Heart right ventricle (tissue), 16 donors: Measurements from ENCODE around the gene AKAP17A. TPM values are rescaled to one million over a fixed set of nuclear protein-coding genes. Genes with fewer than 3 reads are reported as not detected.
A peak's percentile ranks its signal among the peaks of the same experiment; 100 is the strongest.

Experiments used
- ATAC-seq, 8 donors: fragments of 200-7000 bp; cut with Tn5 transposase; one replicate each; pipeline ENCODE4 v1.9.1; 2020; ENCODE audit warnings: mild to moderate bottlenecking in 8 of 8, moderate library complexity in 8 of 8, moderate number of reproducible peaks in 1 of 8
- DNase-seq, 2 donors: peaks; one replicate each; pipeline ENCODE4 v3.0.0-alpha.2; 2020
- H3K27ac ChIP-seq, 10 donors: fragments of 200-600 bp; sonication (generic) in 2 of 10; one replicate each; pipeline versions ENCODE4 v1.5.0 to v1.8.0; 2020 to 2022; ENCODE audit warnings: mild to moderate bottlenecking in 3 of 10
- H3K27me3 ChIP-seq, 7 donors: fragments of 200-600 bp; one replicate each; pipeline ENCODE4 v1.8.0; 2021 to 2022; ENCODE audit warnings: mild to moderate bottlenecking in 2 of 7
- H3K36me3 ChIP-seq, 9 donors: fragments of 200-600 bp; sonication (generic) in 1 of 9; one replicate each; pipeline versions ENCODE4 v1.5.0 to v1.8.0; 2020 to 2022; ENCODE audit warnings: mild to moderate bottlenecking in 2 of 9
- H3K4me1 ChIP-seq, 9 donors: fragments of 200-600 bp; sonication (generic) in 1 of 9; one replicate each; pipeline versions ENCODE4 v1.5.0 to v1.8.0; 2020 to 2022; ENCODE audit warnings: mild to moderate bottlenecking in 4 of 9
- H3K4me3 ChIP-seq, 10 donors: fragments of 200-600 bp; sonication (generic) in 2 of 10; one replicate each; pipeline versions ENCODE4 v1.5.0 to v1.8.0; 2020 to 2022; ENCODE audit warnings: mild to moderate bottlenecking in 7 of 10, moderate library complexity in 2 of 10
- H3K9me3 ChIP-seq, 11 donors: fragments of 200-600 bp in 10 of 11; sonication (generic) in 2 of 11; one replicate each; pipeline versions ENCODE4 v1.5.0 to v1.8.0; 2013 to 2022; ENCODE audit warnings: mild to moderate bottlenecking in 2 of 11, control low read depth in 1 of 11, moderate library complexity in 1 of 11
- WGBS, 2 donors: extraction: QIAGEN DNeasy Blood & Tissue Kit; methylation state at CpG; one replicate each; pipeline ENCODE4 v1.1.7; 2013; ENCODE audit warnings: inconsistent platforms in 1 of 2; 5-methylcytosine and 5-hydroxymethylcytosine counted together
- intact Hi-C, 10 donors: fragments of 100-400 bp; cut with DNase I; formaldehyde crosslinking; loops; one replicate each; pipeline versions ENCODE4 v1.11.1 to v1.14.2; 2022
- polyA plus RNA-seq, 2 donors: library from polyadenylated mRNA; stranded (reverse); fragments of 200-250 nt; gene quantifications; one replicate each; pipeline ENCODE4 v1.2.3, GENCODE V29; 2013
- total RNA-seq, 10 donors: library from RNA; stranded (reverse); fragmentation: NEBNext Ultra II Directional in 3 of 10; extraction: Animal tissue kit (Norgen Biotek cat#: 25700) in 3 of 10; gene quantifications; one replicate each; pipeline versions ENCODE4 v1.2.1 to v1.2.4, GENCODE V29; 2021 to 2023
- TF ChIP-seq, protein P1 (sequence below), 9 donors: fragments of 200-600 bp; sonication (generic) in 2 of 9; IDR thresholded peaks; one replicate each; pipeline versions ENCODE4 v1.5.0 to v1.8.0; 2021 to 2022; ENCODE audit warnings: antibody characterized with exemption in 9 of 9, mild to moderate bottlenecking in 5 of 9, moderate library complexity in 1 of 9
- donor health status: Arrhythmogenic right ventricular cardiomyopathy.
- donor health status: ischemic (EF 13 %, LVEDD 7.1; RV severe dilation, severe dysfunction).
- donor health status: healthy with polysubstance abuse.
- donor health status: DM: no; HTN: yes; CAD: no.
- donor health status: DM: no; HTN: no; CAD: no.
- donor health status: ischemic (EF 25% LVEDD 6.9; RV normal size, moderate dysfunction).
- donor health status: ischemic (EF 25% LVEDD 5.7; RV mildly dilated, moderate dysfunction).
- donor health status: healthy.
- donor health status: DM: yes; HTN: yes; CAD: no.
- donor health status: Ischemic cardiomyopathy.
- donor health status: ischemic (EF 35%, LVEDD 5.7; RV mildly dilated, moderate dysfunction).
- donor health status: nonischemic (EF 11% LVEDD 7.7; RV severe dilation, severe dysfunction).
- donor health status: DM: yes; HTN: yes; CAD: no.
- donor health status: PGD.
- donor health status: ischemic (EF 29% LVEDD 5.4; RV normal size, mild dysfunction).
- donor health status: nonischemic (EF 23%, LVEDD 6.1; RV moderate dilation, normal function).

The AKAP17A gene
- total and polyA plus RNA-seq, 12 donors, result 12.2 to 35.6 (median 16.8) TPM

DNA sequence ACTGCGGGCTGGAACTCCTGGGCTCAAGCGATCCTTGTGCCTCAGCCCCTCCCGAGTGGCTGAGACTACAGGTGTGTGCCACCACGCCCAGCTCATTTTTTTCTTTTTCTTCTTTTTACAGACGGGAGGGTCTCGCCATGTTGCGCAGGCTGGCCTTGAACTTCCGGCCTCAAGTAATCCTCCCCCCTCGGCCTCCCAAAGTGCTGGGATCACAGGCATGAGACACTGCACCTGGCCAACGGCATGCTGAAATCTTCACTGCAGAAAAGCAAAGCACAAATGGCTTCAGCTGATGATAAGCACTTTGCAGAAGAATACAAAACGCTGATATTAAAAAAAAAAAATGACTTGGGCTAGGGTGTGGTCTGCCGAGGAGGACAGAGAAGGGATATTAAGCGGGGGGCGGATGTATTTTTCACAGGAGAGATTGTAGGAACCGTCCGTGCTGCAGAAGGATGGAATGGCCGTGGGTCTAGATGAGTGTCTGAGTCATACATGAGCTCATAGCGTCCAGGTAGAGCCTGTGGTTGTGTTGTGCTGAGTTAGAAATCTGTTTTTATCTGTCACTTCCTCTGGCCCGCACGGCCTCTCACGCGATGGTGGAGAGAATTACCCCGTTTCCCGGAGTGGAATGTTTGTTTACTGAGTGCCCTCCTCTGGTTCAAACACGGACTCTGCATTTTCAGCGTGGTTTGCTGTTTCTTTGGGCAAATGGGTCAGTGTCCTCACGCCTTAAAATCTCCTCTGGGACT is 8.5 kb upstream of the AKAP17A start:
- ATAC-seq, result peak in 1 of 8 donors; percentile 71
- no peak for DNase-seq
- Histone ChIP-seq H3K4me1 (peaks cover 0 to 4% (median 0%) of the 10 kb centered on the region in 9 donors), H3K27ac (no peak overlapping the region), H3K27me3 (peaks cover 0 to 3% (median 0%) of the 10 kb centered on the region in 7 donors), H3K9me3 (no peaks in the 10 kb centered on the region), H3K4me3 (no peak overlapping the region), H3K36me3 (no peaks in the 10 kb centered on the region)
- intact Hi-C loops, result loop anchor here in 2 of 10 donors (2.0 to 5.0 kb wide), 2 partner anchors 126 to 128 kb away; no protein-coding TSS in a partner anchor
- WGBS, 2 donors, result 44 to 63% methylated on average over 26 to 27 of the region's 27 CpGs
- TF ChIP-seq, protein P1, sequence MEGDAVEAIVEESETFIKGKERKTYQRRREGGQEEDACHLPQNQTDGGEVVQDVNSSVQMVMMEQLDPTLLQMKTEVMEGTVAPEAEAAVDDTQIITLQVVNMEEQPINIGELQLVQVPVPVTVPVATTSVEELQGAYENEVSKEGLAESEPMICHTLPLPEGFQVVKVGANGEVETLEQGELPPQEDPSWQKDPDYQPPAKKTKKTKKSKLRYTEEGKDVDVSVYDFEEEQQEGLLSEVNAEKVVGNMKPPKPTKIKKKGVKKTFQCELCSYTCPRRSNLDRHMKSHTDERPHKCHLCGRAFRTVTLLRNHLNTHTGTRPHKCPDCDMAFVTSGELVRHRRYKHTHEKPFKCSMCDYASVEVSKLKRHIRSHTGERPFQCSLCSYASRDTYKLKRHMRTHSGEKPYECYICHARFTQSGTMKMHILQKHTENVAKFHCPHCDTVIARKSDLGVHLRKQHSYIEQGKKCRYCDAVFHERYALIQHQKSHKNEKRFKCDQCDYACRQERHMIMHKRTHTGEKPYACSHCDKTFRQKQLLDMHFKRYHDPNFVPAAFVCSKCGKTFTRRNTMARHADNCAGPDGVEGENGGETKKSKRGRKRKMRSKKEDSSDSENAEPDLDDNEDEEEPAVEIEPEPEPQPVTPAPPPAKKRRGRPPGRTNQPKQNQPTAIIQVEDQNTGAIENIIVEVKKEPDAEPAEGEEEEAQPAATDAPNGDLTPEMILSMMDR (IDR thresholded peaks at IDR 0.05), result no peak

DNA sequence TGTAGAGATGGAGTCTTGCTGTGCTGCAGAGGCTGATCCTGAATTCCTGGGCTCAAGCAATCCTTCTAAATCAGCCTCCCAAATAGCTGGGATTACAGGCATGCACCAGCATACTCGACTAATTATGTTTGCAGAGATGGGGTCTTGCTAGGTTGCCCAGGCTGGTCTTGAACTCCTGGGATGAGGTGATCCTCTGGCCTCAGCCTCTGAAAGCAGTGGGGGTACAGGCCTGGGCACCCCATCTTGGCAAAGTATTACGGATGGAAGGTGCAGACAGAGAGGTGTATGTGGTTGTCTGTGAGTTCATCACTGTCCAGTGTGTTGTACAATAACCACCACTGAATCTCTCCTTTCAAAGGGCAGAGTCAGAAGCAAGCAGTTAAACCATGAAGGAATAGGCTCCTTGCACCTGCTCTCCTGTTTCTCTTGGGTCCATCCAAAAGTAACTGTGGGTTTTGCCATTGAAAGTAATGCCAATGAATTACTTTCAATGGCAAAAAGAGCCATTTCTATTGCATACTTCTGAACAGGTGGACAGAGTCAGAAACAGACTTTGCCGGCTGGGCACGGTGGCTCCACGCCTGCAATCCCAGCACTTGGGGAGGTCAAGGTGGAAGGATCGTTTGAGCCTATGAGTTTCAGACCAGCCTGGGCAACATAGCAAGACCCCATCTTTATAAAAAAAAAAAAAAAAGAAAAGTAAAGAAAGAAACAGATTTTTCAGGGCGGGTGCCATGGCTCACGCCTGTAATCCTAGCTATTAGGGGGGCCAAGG is 7.0 kb upstream of the AKAP17A start:
- no peak for ATAC-seq
- peaks cover 0 to 4% (median 0%) of the 10 kb centered on the region in 9 donors for H3K4me1 ChIP-seq
- H3K4me3 ChIP-seq, result no peak overlapping the region
- intact Hi-C loops, result loop anchor here in 1 of 10 donors (5.0 kb wide), 1 partner anchor 127 kb away; no protein-coding TSS in a partner anchor
- no peak for DNase-seq
- 89 to 94% methylated on average over 8 of the region's 8 CpGs for WGBS, 2 donors
- H3K9me3 ChIP-seq, result no peaks in the 10 kb centered on the region
- no peak overlapping the region for H3K27ac ChIP-seq
- TF ChIP-seq, protein P1 (IDR thresholded peaks at IDR 0.05), result no peak
- H3K27me3 ChIP-seq, result peaks cover 0 to 3% (median 0%) of the 10 kb centered on the region in 7 donors
- no peaks in the 10 kb centered on the region for H3K36me3 ChIP-seq

DNA sequence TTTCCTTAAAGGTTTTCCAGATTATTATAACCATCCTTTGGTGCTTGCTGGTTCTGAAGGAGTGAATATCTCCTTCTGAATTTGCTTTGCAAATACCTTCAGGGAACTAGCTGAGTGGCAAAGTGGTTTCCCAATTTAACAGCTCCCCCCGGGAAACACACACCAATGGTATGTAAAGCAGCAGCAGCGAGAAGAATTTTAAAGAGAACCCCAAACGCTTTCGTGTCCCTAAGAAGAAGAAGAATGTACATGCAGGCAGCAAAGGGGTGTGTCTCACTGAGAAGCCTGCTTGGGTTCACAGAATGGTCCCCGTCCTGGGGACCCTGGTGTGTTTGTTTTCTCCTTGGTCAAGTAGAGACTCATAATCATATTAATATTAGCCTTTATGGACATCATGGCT is 4.2 kb upstream of the AKAP17A start:
- Histone ChIP-seq H3K4me1 (peaks cover 0 to 5% (median 0%) of the 10 kb centered on the region in 9 donors), H3K4me3 (no peak overlapping the region), H3K27me3 (peaks cover 0 to 3% (median 0%) of the 10 kb centered on the region in 7 donors), H3K27ac (no peak overlapping the region), H3K36me3 (no peaks in the 10 kb centered on the region), H3K9me3 (no peaks in the 10 kb centered on the region)
- TF ChIP-seq, protein P1 (IDR thresholded peaks at IDR 0.05), result no peak
- ATAC-seq (no peak), DNase-seq (no peak)
- intact Hi-C loops, result no loop called here
- WGBS, 2 donors, result 27 to 43% methylated on average over 5 of the region's 5 CpGs

DNA sequence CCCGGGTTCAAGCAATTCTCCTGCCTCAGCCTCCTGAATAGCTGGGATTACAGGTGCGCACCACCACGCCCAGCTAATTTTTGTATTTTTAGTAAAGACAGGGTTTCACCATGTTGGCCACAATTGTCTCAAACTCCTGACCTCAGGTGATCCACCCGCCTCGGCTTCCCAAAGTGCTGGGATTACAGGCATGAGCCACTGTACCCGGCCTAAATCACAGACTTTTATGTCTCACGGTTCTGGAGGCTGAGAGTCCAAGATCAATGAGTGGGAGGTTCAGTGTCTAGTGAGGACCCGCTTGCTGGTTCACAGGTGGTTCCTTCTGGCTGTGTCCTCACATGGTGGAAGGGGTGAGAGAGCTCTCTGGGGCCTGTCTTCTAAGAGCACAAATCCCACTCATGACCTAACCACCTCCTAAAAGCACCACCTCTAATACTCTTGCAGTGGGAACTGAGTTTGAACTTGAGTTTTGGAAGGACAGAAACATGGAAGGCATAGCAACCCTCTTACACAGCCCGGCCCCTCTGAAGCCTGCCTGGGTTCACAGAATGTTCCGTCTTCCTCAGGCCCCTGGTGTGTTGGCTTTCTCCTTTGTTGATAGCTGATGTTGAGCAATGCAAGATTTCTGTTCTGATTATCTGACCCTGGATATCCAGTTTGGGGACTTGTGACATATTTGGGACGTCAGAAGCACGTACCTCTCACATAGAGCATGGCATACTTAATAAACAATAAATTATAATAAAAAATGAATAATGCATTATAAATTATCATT is 1.9 kb upstream of the AKAP17A start:
- ATAC-seq (no peak), DNase-seq (no peak)
- TF ChIP-seq, protein P1 (IDR thresholded peaks at IDR 0.05), result no peak
- 87 to 88% methylated on average over 12 of the region's 12 CpGs for WGBS, 2 donors
- H3K36me3 ChIP-seq, result peaks cover 0 to 14% (median 12%) of the 10 kb centered on the region in 9 donors
- H3K4me1 ChIP-seq, result peaks cover 0 to 27% (median 18%) of the 10 kb centered on the region in 9 donors
- H3K27ac ChIP-seq, result no peak overlapping the region
- H3K27me3 ChIP-seq, result no peaks in the 10 kb centered on the region
- no peak overlapping the region for H3K4me3 ChIP-seq
- no peaks in the 10 kb centered on the region for H3K9me3 ChIP-seq
- intact Hi-C loops, result loop anchor here in 6 of 10 donors (5.0 to 10.0 kb wide), 5 partner anchors 132 to 197 kb away; partner anchors contain the start of genes ASMTL (in 4 of the 6) and SLC25A6 (in 3 of the 6)
